Measurements from ENCODE around the gene TRRAP. TPM values are rescaled to one million over a fixed set of nuclear protein-coding genes. Genes with fewer than 3 reads are reported as not detected.

Gene TRRAP
- total and polyA plus RNA-seq, 2 of the 4 experiments (the other 2 are of a cell fraction): 12.5 to 18.1 TPM

GRCh38 chr7:98852826-98853225, 25.5 kb upstream of the TRRAP start:
- in situ Hi-C loops (cut with MboI; ENCODE audit: low sequenced_read_pairs): no loop called here
- 100% methylated on average over 1 of the region's 4 CpGs; no CpG with 5 or more reads in 1 of the 2 experiments for WGBS, 2 experiments (ENCODE audit: extremely low coverage in 2 of 2, insufficient read length in 1 of 2)
- Histone ChIP-seq H3K4ac (ENCODE audit: low read depth, low read length) (peak overlapping the region; percentile 85), H2BK120ac (ENCODE audit: low read depth, low read length) (peak overlapping the region; percentile 91), H3K4me3 (ENCODE audit: insufficient read depth, low read depth, low read length) (no peak overlapping the region), H2BK5ac (ENCODE audit: low read depth, low read length, poor library complexity, severe bottlenecking) (peak overlapping the region; percentile 71), H4K91ac (ENCODE audit: insufficient read depth, low read depth, low read length) (peak overlapping the region; percentile 60), H2AK9ac (replicated peaks; ENCODE audit: low read depth, low read length, poor library complexity) (peak overlapping the region; percentile 67), H4K20me1 (ENCODE audit: insufficient read depth, low read length) (no peaks in the 10 kb centered on the region), H3K9me3 (ENCODE audit: control insufficient read depth, insufficient read depth, low read length) (peaks cover 16% of the 10 kb centered on the region), H3K36me3 (ENCODE audit: control insufficient read depth, insufficient read depth, low read length) (peaks cover 4% of the 10 kb centered on the region; the same call in 1 of the 2 replicates), H3K4me2 (ENCODE audit: low read depth, low read length) (0 out of 2 replicates have a peak overlapping the region, but pooled peaks have one; percentile 9), H3K9ac (ENCODE audit: low read depth, low read length) (0 out of 2 replicates have a peak overlapping the region, but pooled peaks have one; percentile 34), H4K8ac (ENCODE audit: low read depth in 2 of 2, low read length in 2 of 2) (peak overlapping the region in 1 of 2 experiments; percentile 75; a peak in 3 of 4 replicates), H2AK5ac (ENCODE audit: low read depth, low read length) (peak overlapping the region; percentile 83), H2AFZ (replicated peaks; ENCODE audit: low read length, poor library complexity) (peak overlapping the region; percentile 75), H3K56ac (ENCODE audit: extremely low read depth, insufficient read depth, low read length) (no peak overlapping the region), H3K27ac (ENCODE audit: insufficient read depth, low read length) (peak overlapping the region; percentile 95; the same call in 1 of the 2 replicates), H2BK20ac (ENCODE audit: low read depth, low read length) (peak overlapping the region; percentile 80), H3K9me1 (ENCODE audit: insufficient read depth, low read length) (peaks cover 13% of the 10 kb centered on the region), H3K14ac (replicated peaks; ENCODE audit: low read depth, low read length) (peak overlapping the region; percentile 42; the same call in 1 of the 2 replicates), H3K18ac (ENCODE audit: low read depth, low read length) (peak overlapping the region; percentile 85), H3K4me1 (ENCODE audit: control insufficient read depth, insufficient read depth, low read length) (peaks cover 15% of the 10 kb centered on the region), H4K5ac (ENCODE audit: low read depth, low read length) (peak overlapping the region; percentile 69), H3K23ac (ENCODE audit: low read depth, low read length) (peak overlapping the region; percentile 53; the same call in 1 of the 2 replicates), H3K27me3 (ENCODE audit: control insufficient read depth, insufficient read depth, low read length) (no peaks in the 10 kb centered on the region), H3K79me1 (ENCODE audit: low read depth in 1 of 2, low read length in 2 of 2) (no peaks in the 10 kb centered on the region), H2BK15ac (ENCODE audit: low read depth, low read length) (peak overlapping the region; percentile 10; the same call in 1 of the 3 replicates)
- BruUV-seq (replicated peaks): no TSS peak
- ChIA-PET CTCF (interaction anchor here (0.7 to 1.1 kb wide), 2 partner anchors 11 to 21 kb away, joined by 3 read pairs; no protein-coding TSS in a partner anchor), POLR2A (ENCODE audit: unreplicated experiment) (no interaction called here)
- intact Hi-C loops (cut with micrococcal nuclease): no loop called here
- TF ChIP-seq RFX5 (IDR thresholded peaks at IDR 0.05; ENCODE audit: low read depth, low read length): no peak
- TF ChIP-seq USF2 (IDR thresholded peaks at IDR 0.05; ENCODE audit: low read depth, low read length): no peak
- no peak for TF ChIP-seq MAFK (IDR thresholded peaks at IDR 0.05; ENCODE audit: low read depth, low read length)
- TF ChIP-seq CEBPB (IDR thresholded peaks at IDR 0.05; ENCODE audit: low read depth, low read length): no peak
- TF ChIP-seq ELK1 (IDR thresholded peaks at IDR 0.05; ENCODE audit: borderline replicate concordance, low read depth, low read length): no peak
- no peak for TF ChIP-seq MAZ (IDR thresholded peaks at IDR 0.05; ENCODE audit: borderline replicate concordance, low read depth, low read length)
- TF ChIP-seq CHD1 (IDR thresholded peaks at IDR 0.05; ENCODE audit: low read depth, low read length): no peak
- DNase-seq: peak; percentile 54
- peak; percentile 50 for ATAC-seq (ENCODE audit: low read depth)
- dilution Hi-C loops (cut with HindIII; ENCODE audit: low sequenced_read_pairs, unreplicated experiment): no loop called here
